HepG2 (cell line): ENCODE measurements around the gene ARHGAP30. TPM values are rescaled to one million over a fixed set of nuclear protein-coding genes. Genes with fewer than 3 reads are reported as not detected.

ENCODE experiments used
- CREBL2 ChIP-seq: sonication (generic); formaldehyde crosslinking; IDR thresholded peaks from 2 replicates; pipeline ENCODE4 v1.8.1; 2023; ENCODE audit warnings: missing genetic modification reagents, mild to moderate bottlenecking, borderline replicate concordance
- FOXC1 ChIP-seq: sonication (generic); formaldehyde crosslinking; IDR thresholded peaks from 2 replicates; pipeline ENCODE4 v1.8.0; 2022; ENCODE audit warnings: mild to moderate bottlenecking, missing genetic modification reagents, borderline replicate concordance
- LCORL ChIP-seq, 2 experiments: fragments of 450-650 bp in 1 of 2; sonication (generic) in 1 of 2; formaldehyde crosslinking in 1 of 2; IDR thresholded peaks; 2 replicates each; pipeline versions ENCODE4 v1.5.0 to v1.6.1; 2017 to 2020; ENCODE audit warnings: antibody characterized with exemption in 1 of 2, missing genetic modification reagents in 1 of 2
- MTA1 ChIP-seq: sonication (generic); formaldehyde crosslinking; IDR thresholded peaks from 2 replicates; pipeline ENCODE4 v1.4.0; 2020; ENCODE audit warnings: missing genetic modification reagents, mild to moderate bottlenecking, borderline replicate concordance
- PAXIP1 ChIP-seq: sonication (generic); formaldehyde crosslinking; conservative IDR thresholded peaks from 2 replicates; pipeline ENCODE4 v1.4.0; 2020; ENCODE audit warnings: mild to moderate bottlenecking, missing genetic modification reagents, moderate library complexity
- PHF5A ChIP-seq: IDR thresholded peaks from one replicate; pipeline ENCODE4 v1.6.1; 2018; ENCODE audit warnings: low read depth, missing genetic modification reagents; ENCODE audit not compliant: unreplicated experiment
- RAD51 ChIP-seq: fragments of 450-650 bp; IDR thresholded peaks from 2 replicates; pipeline ENCODE4 v1.6.1; 2016; ENCODE audit warnings: borderline replicate concordance
- RFXAP ChIP-seq: sonication (generic); formaldehyde crosslinking; IDR thresholded peaks from 2 replicates; pipeline ENCODE4 v1.4.0; 2020; ENCODE audit warnings: missing genetic modification reagents, borderline replicate concordance
- TBX2 ChIP-seq: sonication (generic); formaldehyde crosslinking; IDR thresholded peaks from 2 replicates; pipeline ENCODE4 v1.5.0; 2020; ENCODE audit warnings: missing genetic modification reagents, mild to moderate bottlenecking, borderline replicate concordance
- TEAD3 ChIP-seq: optimal IDR thresholded peaks from 2 replicates; pipeline ENCODE3; 2016; ENCODE audit warnings: borderline replicate concordance
- XBP1 ChIP-seq: sonication (generic); formaldehyde crosslinking; IDR thresholded peaks from 2 replicates; pipeline ENCODE4 v1.5.0; 2020; ENCODE audit warnings: missing genetic modification reagents
- ZBTB7B ChIP-seq: sonication (generic); formaldehyde crosslinking; IDR thresholded peaks from 2 replicates; pipeline ENCODE4 v1.4.0; 2020; ENCODE audit warnings: missing genetic modification reagents
- ZC3H13 ChIP-seq: sonication (generic); formaldehyde crosslinking; IDR thresholded peaks from 2 replicates; pipeline ENCODE4 v1.8.1; 2023; ENCODE audit warnings: mild to moderate bottlenecking, missing genetic modification reagents, moderate library complexity
- ZFP90 ChIP-seq: sonication (generic); formaldehyde crosslinking; IDR thresholded peaks from 2 replicates; pipeline ENCODE4 v1.8.0; 2022; ENCODE audit warnings: missing genetic modification reagents, mild to moderate bottlenecking, inconsistent platforms, borderline replicate concordance
- ZFY ChIP-seq: sonication (generic); formaldehyde crosslinking; IDR thresholded peaks from 2 replicates; pipeline ENCODE4 v1.4.0; 2020; ENCODE audit warnings: missing genetic modification reagents
- ZNF124 ChIP-seq: sonication (generic); formaldehyde crosslinking; IDR thresholded peaks from 2 replicates; pipeline ENCODE4 v1.4.0; 2020; ENCODE audit warnings: missing genetic modification reagents
- ZNF230 ChIP-seq: sonication (generic); formaldehyde crosslinking; IDR thresholded peaks from 2 replicates; pipeline ENCODE4 v1.4.0; 2020; ENCODE audit warnings: mild to moderate bottlenecking, missing genetic modification reagents
- ZNF274 ChIP-seq: sonication (generic); formaldehyde crosslinking; IDR thresholded peaks from 2 replicates; pipeline ENCODE4 v1.5.1; 2020; ENCODE audit warnings: mild to moderate bottlenecking, missing genetic modification reagents
- polyA plus RNA-seq, 8 experiments: library from polyadenylated mRNA; depleted of rRNA in 3 of 8; stranded (reverse) in 7 of 8; unstranded in 1 of 8; fragments of >200 nt; fragmentation: Illumina TruSeq in 4 of 8; extraction: Trizol in 4 of 8; gene quantifications; 2 replicates each; pipeline versions ENCODE4 v1.2.1 to v1.2.3, GENCODE V29; 2011 to 2016; ENCODE audit warnings: low read depth in 4 of 8, missing spikeins in 1 of 8, mixed read lengths in 1 of 8; ENCODE audit not compliant: insufficient read depth in 1 of 8
- total RNA-seq, 5 experiments: library from RNA; depleted of rRNA; stranded (reverse); fragments of >200 nt; fragmentation: Illumina TruSeq; extraction: Trizol; gene quantifications; 2 replicates each; pipeline ENCODE4 v1.2.3, GENCODE V29; 2016; ENCODE audit warnings: low read depth in 1 of 5
- TF ChIP-seq, protein P1 (sequence below): sonication (generic); formaldehyde crosslinking; IDR thresholded peaks from 2 replicates; pipeline ENCODE4 v1.9.0; 2022; ENCODE audit warnings: low read depth, missing genetic modification reagents

Gene ARHGAP30
- total and polyA plus RNA-seq, 2 of the 13 experiments (the other 11 are each of a cell fraction or from before 2014, with no cell fraction given) = 0.13 to 0.20 TPM

DNA sequence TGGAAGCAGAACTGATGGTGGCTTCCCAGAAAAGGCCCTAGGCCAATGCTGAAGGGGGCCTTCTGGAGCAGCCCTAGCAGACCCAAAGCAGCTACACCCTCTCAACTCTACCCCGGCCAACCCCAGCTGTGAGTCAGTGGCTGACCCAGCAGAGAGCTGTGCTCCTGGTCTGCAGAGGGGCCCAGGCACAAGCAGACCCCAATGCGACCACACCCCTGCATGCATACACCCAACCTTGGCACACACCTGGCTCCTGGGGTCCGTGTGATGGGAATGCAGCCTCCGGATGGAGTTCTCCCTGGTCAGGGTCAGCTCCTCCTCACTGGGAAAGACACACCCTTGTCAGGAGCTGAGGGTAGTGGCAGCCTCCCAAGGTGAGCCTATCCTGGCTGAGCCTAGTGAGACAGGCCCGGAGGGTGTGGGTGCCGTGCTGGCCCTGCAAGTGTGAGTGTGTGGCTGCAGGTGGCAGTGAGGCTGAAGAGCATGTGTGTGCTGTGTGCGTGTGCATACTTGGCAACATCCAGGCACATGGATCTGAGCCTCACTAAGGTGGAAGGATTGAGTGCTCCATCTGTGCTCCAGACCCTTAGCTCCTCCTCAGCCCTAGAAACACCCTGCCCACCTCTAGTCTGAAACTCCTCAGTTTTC is 3.9 kb upstream of the ARHGAP30 start (continued):
- TF ChIP-seq PHF5A (CRISPR knock-in tag) (no peak), ZNF230 (CRISPR knock-in tag) (0 out of 2 replicates have a peak, but pooled peaks have one; percentile 55), TEAD3 (no peak), XBP1 (CRISPR knock-in tag) (no peak), RAD51 (no peak), ZC3H13 (CRISPR knock-in tag) (no peak), ZNF124 (CRISPR knock-in tag) (no peak), CREBL2 (CRISPR knock-in tag) (no peak), RFXAP (no peak), ZBTB7B (CRISPR knock-in tag) (peak; percentile 26; the same call in 1 of the 2 replicates), FOXC1 (CRISPR knock-in tag) (peak; percentile 75; the same call in 1 of the 2 replicates), PAXIP1 (no peak), TBX2 (CRISPR knock-in tag) (0 out of 2 replicates have a peak, but pooled peaks have one; percentile 0), ZFP90 (CRISPR knock-in tag) (0 out of 2 replicates have a peak, but pooled peaks have one; percentile 11), ZFY (peak; percentile 26), ZNF274 (CRISPR knock-in tag) (no peak), LCORL (IDR thresholded peaks at IDR 0.05) (no peak), LCORL (CRISPR knock-in tag; IDR thresholded peaks at IDR 0.05) (no peak), MTA1 (CRISPR knock-in tag) (peak; percentile 84)
- TF ChIP-seq, protein P1, sequence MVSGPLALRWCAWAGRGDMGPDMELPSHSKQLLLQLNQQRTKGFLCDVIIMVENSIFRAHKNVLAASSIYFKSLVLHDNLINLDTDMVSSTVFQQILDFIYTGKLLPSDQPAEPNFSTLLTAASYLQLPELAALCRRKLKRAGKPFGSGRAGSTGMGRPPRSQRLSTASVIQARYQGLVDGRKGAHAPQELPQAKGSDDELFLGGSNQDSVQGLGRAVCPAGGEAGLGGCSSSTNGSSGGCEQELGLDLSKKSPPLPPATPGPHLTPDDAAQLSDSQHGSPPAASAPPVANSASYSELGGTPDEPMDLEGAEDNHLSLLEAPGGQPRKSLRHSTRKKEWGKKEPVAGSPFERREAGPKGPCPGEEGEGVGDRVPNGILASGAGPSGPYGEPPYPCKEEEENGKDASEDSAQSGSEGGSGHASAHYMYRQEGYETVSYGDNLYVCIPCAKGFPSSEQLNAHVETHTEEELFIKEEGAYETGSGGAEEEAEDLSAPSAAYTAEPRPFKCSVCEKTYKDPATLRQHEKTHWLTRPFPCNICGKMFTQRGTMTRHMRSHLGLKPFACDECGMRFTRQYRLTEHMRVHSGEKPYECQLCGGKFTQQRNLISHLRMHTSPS = no peak
